ENCODE results near the gene ISG20.

Gene ISG20

GRCh38 chr15:88619796-88620195, 19.0 kb upstream of the ISG20 start:
- no peak overlapping the region for H3K4me3 ChIP-seq (ENCODE audit: low read length in 2 of 2)
- H3K27me3 ChIP-seq (ENCODE audit: control insufficient read depth in 2 of 2, insufficient read depth in 2 of 2, low read length in 2 of 2): no peaks in the 10 kb centered on the region
- H3K4me1 ChIP-seq (ENCODE audit: control insufficient read depth in 2 of 2, insufficient read depth in 2 of 2, low read length in 2 of 2): peaks cover 34 to 36% of the 10 kb centered on the region in 2 donors
- H3K36me3 ChIP-seq (ENCODE audit: control insufficient read depth in 2 of 2, insufficient read depth in 2 of 2, low read length in 2 of 2): no peaks in the 10 kb centered on the region
- no peak overlapping the region for H3K9ac ChIP-seq (ENCODE audit: low read depth in 1 of 2, low read length in 2 of 2)
- H3K27ac ChIP-seq (ENCODE audit: low read depth in 2 of 2, low read length in 2 of 2): no peak overlapping the region
- no peaks in the 10 kb centered on the region for H3K9me3 ChIP-seq (ENCODE audit: control insufficient read depth in 2 of 2, low read length in 2 of 2)

GRCh38 chr15:88620995-88621772, 17.6 kb upstream of the ISG20 start, which contains the start of gene AEN:
Gene AEN, plus strand, starts transcription at chr15:88621340. Its CDS starts 4,870 bp downstream, at chr15:88626210.
- Histone ChIP-seq H3K9ac (ENCODE audit: low read depth in 1 of 2, low read length in 2 of 2) (peak within 1 kb of the TSS; percentile 75 to 81), H3K27ac (ENCODE audit: low read depth in 2 of 2, low read length in 2 of 2) (peak within 1 kb of the TSS; percentile 46 to 66), H3K27me3 (ENCODE audit: control insufficient read depth in 2 of 2, insufficient read depth in 2 of 2, low read length in 2 of 2) (no peaks in the 10 kb centered on the region), H3K36me3 (ENCODE audit: control insufficient read depth in 2 of 2, insufficient read depth in 2 of 2, low read length in 2 of 2) (peaks cover 1 to 2% of the 10 kb centered on the region in 2 donors), H3K4me1 (ENCODE audit: control insufficient read depth in 2 of 2, insufficient read depth in 2 of 2, low read length in 2 of 2) (peaks cover 25 to 28% of the 10 kb centered on the region in 2 donors), H3K9me3 (ENCODE audit: control insufficient read depth in 2 of 2, low read length in 2 of 2) (no peaks in the 10 kb centered on the region), H3K4me3 (ENCODE audit: low read length in 2 of 2) (peak within 1 kb of the TSS; percentile 73 to 92)

- Histone ChIP-seq H3K4me1 (ENCODE audit: control insufficient read depth in 2 of 2, insufficient read depth in 2 of 2, low read length in 2 of 2) (peaks cover 25 to 30% of the 10 kb centered on the region in 2 donors), H3K9ac (ENCODE audit: low read depth in 1 of 2, low read length in 2 of 2) (peak overlapping the region; percentile 75 to 81), H3K27me3 (ENCODE audit: control insufficient read depth in 2 of 2, insufficient read depth in 2 of 2, low read length in 2 of 2) (no peaks in the 10 kb centered on the region), H3K4me3 (ENCODE audit: low read length in 2 of 2) (peak overlapping the region; percentile 73 to 92), H3K36me3 (ENCODE audit: control insufficient read depth in 2 of 2, insufficient read depth in 2 of 2, low read length in 2 of 2) (peaks cover 7 to 9% of the 10 kb centered on the region in 2 donors), H3K27ac (ENCODE audit: low read depth in 2 of 2, low read length in 2 of 2) (peak overlapping the region; percentile 59 to 66), H3K9me3 (ENCODE audit: control insufficient read depth in 2 of 2, low read length in 2 of 2) (no peaks in the 10 kb centered on the region)
Measured at GRCh38 chr15:88621789-88622604, 16.8 kb upstream of the ISG20 start.

DNA sequence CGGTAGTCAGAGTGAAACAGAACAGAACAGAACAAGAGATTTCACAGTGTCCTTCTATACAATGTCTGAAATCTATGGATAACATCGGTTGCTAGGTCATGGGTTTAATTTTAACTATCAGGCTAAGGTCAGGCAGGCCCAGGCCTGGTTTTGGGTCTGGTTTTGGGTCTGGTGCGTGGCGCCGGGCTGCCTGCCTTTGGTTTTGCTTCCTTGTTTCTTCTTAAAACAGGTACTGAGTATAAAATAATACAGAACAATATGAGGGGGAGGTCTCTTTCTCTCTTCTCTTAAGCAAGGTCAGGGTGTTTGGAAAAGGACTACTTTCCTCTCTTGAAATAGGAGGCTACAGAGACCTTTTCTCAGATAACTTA, 16.2 kb upstream of the ISG20 start:
- Histone ChIP-seq H3K4me3 (ENCODE audit: low read length in 2 of 2) (peak overlapping the region; percentile 73 to 92), H3K27ac (ENCODE audit: low read depth in 2 of 2, low read length in 2 of 2) (peak overlapping the region; percentile 59 to 66), H3K4me1 (ENCODE audit: control insufficient read depth in 2 of 2, insufficient read depth in 2 of 2, low read length in 2 of 2) (peaks cover 29 to 34% of the 10 kb centered on the region in 2 donors), H3K36me3 (ENCODE audit: control insufficient read depth in 2 of 2, insufficient read depth in 2 of 2, low read length in 2 of 2) (peaks cover 9 to 10% of the 10 kb centered on the region in 2 donors), H3K9me3 (ENCODE audit: control insufficient read depth in 2 of 2, low read length in 2 of 2) (no peaks in the 10 kb centered on the region), H3K27me3 (ENCODE audit: control insufficient read depth in 2 of 2, insufficient read depth in 2 of 2, low read length in 2 of 2) (no peaks in the 10 kb centered on the region), H3K9ac (ENCODE audit: low read depth in 1 of 2, low read length in 2 of 2) (peak overlapping the region; percentile 75 to 81)

DNA sequence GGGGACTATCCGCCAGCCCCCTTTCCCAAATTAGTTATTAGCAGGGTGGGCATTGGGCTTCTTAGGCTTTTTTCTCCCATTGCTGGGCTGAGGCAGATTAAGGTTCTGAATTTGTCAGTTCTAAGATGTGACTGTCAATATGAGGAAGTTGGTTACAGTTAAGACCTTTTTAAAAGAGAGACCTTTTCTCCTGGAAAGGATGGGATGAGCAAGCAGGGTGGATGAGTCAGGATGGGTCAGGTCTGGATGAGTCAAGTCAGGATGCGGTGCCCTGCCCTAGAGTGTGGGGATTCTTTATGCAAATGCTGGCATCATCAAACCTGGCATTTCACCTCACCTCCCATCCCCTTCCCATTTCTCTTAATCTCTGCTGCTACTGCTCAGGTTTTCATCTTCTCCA, 15.8 kb upstream of the ISG20 start:
- Histone ChIP-seq H3K4me3 (ENCODE audit: low read length in 2 of 2) (no peak overlapping the region), H3K9me3 (ENCODE audit: control insufficient read depth in 2 of 2, low read length in 2 of 2) (no peaks in the 10 kb centered on the region), H3K9ac (ENCODE audit: low read depth in 1 of 2, low read length in 2 of 2) (peak overlapping the region in 1 of 2 donors; percentile 75), H3K36me3 (ENCODE audit: control insufficient read depth in 2 of 2, insufficient read depth in 2 of 2, low read length in 2 of 2) (peaks cover 10 to 13% of the 10 kb centered on the region in 2 donors), H3K4me1 (ENCODE audit: control insufficient read depth in 2 of 2, insufficient read depth in 2 of 2, low read length in 2 of 2) (peaks cover 29 to 38% of the 10 kb centered on the region in 2 donors), H3K27me3 (ENCODE audit: control insufficient read depth in 2 of 2, insufficient read depth in 2 of 2, low read length in 2 of 2) (no peaks in the 10 kb centered on the region), H3K27ac (ENCODE audit: low read depth in 2 of 2, low read length in 2 of 2) (peak overlapping the region in 1 of 2 donors; percentile 34)

GRCh38 chr15:88623632-88624031, 15.2 kb upstream of the ISG20 start:
- no peak overlapping the region for H3K9ac ChIP-seq (ENCODE audit: low read depth in 1 of 2, low read length in 2 of 2)
- H3K9me3 ChIP-seq (ENCODE audit: control insufficient read depth in 2 of 2, low read length in 2 of 2): no peaks in the 10 kb centered on the region
- H3K4me1 ChIP-seq (ENCODE audit: control insufficient read depth in 2 of 2, insufficient read depth in 2 of 2, low read length in 2 of 2): peaks cover 29 to 38% of the 10 kb centered on the region in 2 donors
- peaks cover 10 to 16% of the 10 kb centered on the region in 2 donors for H3K36me3 ChIP-seq (ENCODE audit: control insufficient read depth in 2 of 2, insufficient read depth in 2 of 2, low read length in 2 of 2)
- peak overlapping the region in 1 of 2 donors; percentile 50 for H3K27ac ChIP-seq (ENCODE audit: low read depth in 2 of 2, low read length in 2 of 2)
- H3K27me3 ChIP-seq (ENCODE audit: control insufficient read depth in 2 of 2, insufficient read depth in 2 of 2, low read length in 2 of 2): no peaks in the 10 kb centered on the region
- no peak overlapping the region for H3K4me3 ChIP-seq (ENCODE audit: low read length in 2 of 2)

GRCh38 chr15:88624156-88624970, 14.5 kb upstream of the ISG20 start:
- Histone ChIP-seq H3K36me3 (ENCODE audit: control insufficient read depth in 2 of 2, insufficient read depth in 2 of 2, low read length in 2 of 2) (peaks cover 17 to 18% of the 10 kb centered on the region in 2 donors), H3K27ac (ENCODE audit: low read depth in 2 of 2, low read length in 2 of 2) (peak overlapping the region in 1 of 2 donors; percentile 50), H3K9ac (ENCODE audit: low read depth in 1 of 2, low read length in 2 of 2) (peak overlapping the region in 1 of 2 donors; percentile 32), H3K27me3 (ENCODE audit: control insufficient read depth in 2 of 2, insufficient read depth in 2 of 2, low read length in 2 of 2) (no peaks in the 10 kb centered on the region), H3K4me3 (ENCODE audit: low read length in 2 of 2) (peak overlapping the region in 1 of 2 donors; percentile 26), H3K4me1 (ENCODE audit: control insufficient read depth in 2 of 2, insufficient read depth in 2 of 2, low read length in 2 of 2) (peaks cover 29 to 38% of the 10 kb centered on the region in 2 donors), H3K9me3 (ENCODE audit: control insufficient read depth in 2 of 2, low read length in 2 of 2) (no peaks in the 10 kb centered on the region)

- Histone ChIP-seq H3K4me3 (ENCODE audit: low read length in 2 of 2) (peak overlapping the region in 1 of 2 donors; percentile 26), H3K36me3 (ENCODE audit: control insufficient read depth in 2 of 2, insufficient read depth in 2 of 2, low read length in 2 of 2) (peaks cover 22 to 24% of the 10 kb centered on the region in 2 donors), H3K4me1 (ENCODE audit: control insufficient read depth in 2 of 2, insufficient read depth in 2 of 2, low read length in 2 of 2) (peaks cover 29 to 41% of the 10 kb centered on the region in 2 donors), H3K9me3 (ENCODE audit: control insufficient read depth in 2 of 2, low read length in 2 of 2) (no peaks in the 10 kb centered on the region), H3K27ac (ENCODE audit: low read depth in 2 of 2, low read length in 2 of 2) (peak overlapping the region in 1 of 2 donors; percentile 50), H3K27me3 (ENCODE audit: control insufficient read depth in 2 of 2, insufficient read depth in 2 of 2, low read length in 2 of 2) (no peaks in the 10 kb centered on the region), H3K9ac (ENCODE audit: low read depth in 1 of 2, low read length in 2 of 2) (peak overlapping the region in 1 of 2 donors; percentile 32)
Measured at GRCh38 chr15:88624971-88625490, 13.8 kb upstream of the ISG20 start.

GRCh38 chr15:88625943-88626741, 12.7 kb upstream of the ISG20 start:
- Histone ChIP-seq H3K4me3 (ENCODE audit: low read length in 2 of 2) (no peak overlapping the region), H3K9me3 (ENCODE audit: control insufficient read depth in 2 of 2, low read length in 2 of 2) (no peaks in the 10 kb centered on the region), H3K27me3 (ENCODE audit: control insufficient read depth in 2 of 2, insufficient read depth in 2 of 2, low read length in 2 of 2) (no peaks in the 10 kb centered on the region), H3K27ac (ENCODE audit: low read depth in 2 of 2, low read length in 2 of 2) (no peak overlapping the region), H3K36me3 (ENCODE audit: control insufficient read depth in 2 of 2, insufficient read depth in 2 of 2, low read length in 2 of 2) (peaks cover 25 to 33% of the 10 kb centered on the region in 2 donors), H3K9ac (ENCODE audit: low read depth in 1 of 2, low read length in 2 of 2) (no peak overlapping the region), H3K4me1 (ENCODE audit: control insufficient read depth in 2 of 2, insufficient read depth in 2 of 2, low read length in 2 of 2) (peaks cover 30 to 37% of the 10 kb centered on the region in 2 donors)

Measured in mucosa of rectum (tissue), 2 donors.